PC-3 (cell line): ENCODE results near the gene TMEM174. TPM values are rescaled to one million over a fixed set of nuclear protein-coding genes. Genes with fewer than 3 reads are reported as not detected.

Experiments used
- ATAC-seq: fragments of 200-7000 bp; cut with Tn5 transposase; 2 replicates; pipeline ENCODE4 v1.9.1; 2020; ENCODE audit warnings: mild to moderate bottlenecking, moderate library complexity
- BruUV-seq: library from RNA; stranded (reverse); fragments of 400-500 nt; replicated peaks from 2 replicates; lab custom pipeline; 2021; lab: Mats Ljungman, UMichigan
- CTCF ChIA-PET: fragments of 300-600 bp; sonication (Branson Sonifier 250); formaldehyde crosslinking; loops from one replicate; lab custom pipeline; 2022; ENCODE audit warnings: antibody characterized with exemption; lab: Charles Lee
- POLR2A ChIA-PET: fragments of 300-600 bp; sonication (Branson Sonifier 250); formaldehyde crosslinking; loops from one replicate; lab custom pipeline; 2022; ENCODE audit warnings: antibody characterized with exemption; ENCODE audit not compliant: unreplicated experiment; lab: Charles Lee
- DNase-seq: peaks from one replicate; pipeline ENCODE4 v3.0.0-alpha.2; 2015
- H2AFZ ChIP-seq: fragments of 300-600 bp; sonication (generic); 2 replicates; pipeline ENCODE4 v1.6.0; 2016; ENCODE audit warnings: antibody characterized with exemption, low read length
- H3F3A ChIP-seq: fragments of 300-600 bp; sonication (generic); one replicate; pipeline ENCODE4 v1.6.0; 2017; ENCODE audit warnings: antibody characterized with exemption, low read length, control low read depth, mild to moderate bottlenecking; ENCODE audit not compliant: unreplicated experiment
- H3K27ac ChIP-seq: fragments of 300-600 bp; sonication (generic); 2 replicates; pipeline ENCODE4 v1.5.1; 2016; ENCODE audit warnings: mild to moderate bottlenecking, low read length
- H3K27me3 ChIP-seq: fragments of 300-600 bp; sonication (generic); 2 replicates; pipeline ENCODE4 v1.6.1; 2016; ENCODE audit warnings: low read length, mixed read lengths
- H3K36me3 ChIP-seq: fragments of 300-600 bp; sonication (generic); 2 replicates; pipeline ENCODE4 v1.6.1; 2016; ENCODE audit warnings: low read depth, mixed run types, low read length, mixed read lengths
- H3K4me1 ChIP-seq: fragments of 300-600 bp; sonication (generic); 2 replicates; pipeline ENCODE4 v1.5.1; 2016; ENCODE audit warnings: low read length; ENCODE audit not compliant: insufficient read depth
- H3K4me2 ChIP-seq: fragments of 300-600 bp; sonication (generic); 2 replicates; pipeline ENCODE4 v1.6.0; 2016; ENCODE audit warnings: low read length
- H3K4me3 ChIP-seq: fragments of 300-600 bp; sonication (generic); 2 replicates; pipeline ENCODE4 v1.5.1; 2016; ENCODE audit warnings: mild to moderate bottlenecking, low read length, mixed read lengths
- H3K79me2 ChIP-seq: fragments of 300-600 bp; sonication (generic); 2 replicates; pipeline ENCODE4 v1.6.1; 2017; ENCODE audit warnings: low read length, mixed read lengths
- H3K9ac ChIP-seq: fragments of 300-600 bp; sonication (generic); 2 replicates; pipeline ENCODE4 v1.6.0; 2016; ENCODE audit warnings: mild to moderate bottlenecking, low read length
- H3K9me2 ChIP-seq: fragments of 300-600 bp; sonication (generic); replicated peaks from 2 replicates; pipeline ENCODE4 v1.6.1; 2016; ENCODE audit warnings: mixed run types, low read length, mixed read lengths
- H3K9me3 ChIP-seq: fragments of 300-600 bp; sonication (generic); 2 replicates; pipeline ENCODE4 v1.6.1; 2016; ENCODE audit warnings: low read length, mixed read lengths
- H4K20me1 ChIP-seq: fragments of 300-600 bp; sonication (generic); 2 replicates; pipeline ENCODE4 v1.6.1; 2016; ENCODE audit warnings: low read length, mixed read lengths
- EZH2 ChIP-seq: fragments of 300-600 bp; sonication (generic); IDR thresholded peaks from one replicate; pipeline ENCODE4 v1.6.1; 2017; ENCODE audit warnings: antibody characterized with exemption, mild to moderate bottlenecking, low read length; ENCODE audit not compliant: unreplicated experiment
- EZH2phosphoT487 ChIP-seq: fragments of 300-600 bp; sonication (generic); IDR thresholded peaks from 2 replicates; pipeline ENCODE4 v1.6.1; 2018; ENCODE audit warnings: mild to moderate bottlenecking, antibody characterized with exemption, low read length, borderline replicate concordance
- intact Hi-C: fragments of 100-400 bp; cut with micrococcal nuclease; formaldehyde crosslinking; loops from 2 replicates; pipeline ENCODE4 v1.9.0; 2023
- total RNA-seq: library from RNA; depleted of rRNA; stranded (reverse); fragments of >200 nt; gene quantifications from 2 replicates; pipeline ENCODE4 v1.2.3, GENCODE V29; 2014
- TF ChIP-seq, protein P1 (sequence below): fragments of 300-600 bp; sonication (generic); conservative IDR thresholded peaks from 2 replicates; pipeline ENCODE4 v1.5.1; 2017; ENCODE audit warnings: antibody characterized with exemption, low read depth, mild to moderate bottlenecking, low read length

Gene TMEM174
- total RNA-seq, 1 experiment from 2014 or later = not detected

DNA sequence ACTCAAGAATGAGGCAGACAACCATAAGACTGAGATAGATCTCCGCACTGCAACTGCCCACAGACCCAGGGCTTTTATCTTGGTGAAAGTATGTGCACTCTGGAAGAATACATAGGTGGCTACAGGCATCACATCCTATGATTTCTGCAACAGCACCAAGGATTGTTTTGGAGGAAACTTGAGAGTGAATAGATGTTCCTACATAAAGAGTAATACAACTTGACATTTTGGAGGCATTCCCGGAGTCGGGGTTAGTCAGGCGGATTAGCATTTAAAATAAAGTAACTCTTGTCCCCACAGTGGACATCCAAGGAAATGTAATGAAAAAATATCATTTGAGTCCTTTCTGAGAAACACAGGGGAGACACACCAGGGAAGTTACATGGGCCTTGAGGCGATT is 26.7 kb downstream of the TMEM174 start:
- no peak for TF ChIP-seq EZH2phosphoT487
- TF ChIP-seq EZH2 = no peak
- TF ChIP-seq, protein P1, sequence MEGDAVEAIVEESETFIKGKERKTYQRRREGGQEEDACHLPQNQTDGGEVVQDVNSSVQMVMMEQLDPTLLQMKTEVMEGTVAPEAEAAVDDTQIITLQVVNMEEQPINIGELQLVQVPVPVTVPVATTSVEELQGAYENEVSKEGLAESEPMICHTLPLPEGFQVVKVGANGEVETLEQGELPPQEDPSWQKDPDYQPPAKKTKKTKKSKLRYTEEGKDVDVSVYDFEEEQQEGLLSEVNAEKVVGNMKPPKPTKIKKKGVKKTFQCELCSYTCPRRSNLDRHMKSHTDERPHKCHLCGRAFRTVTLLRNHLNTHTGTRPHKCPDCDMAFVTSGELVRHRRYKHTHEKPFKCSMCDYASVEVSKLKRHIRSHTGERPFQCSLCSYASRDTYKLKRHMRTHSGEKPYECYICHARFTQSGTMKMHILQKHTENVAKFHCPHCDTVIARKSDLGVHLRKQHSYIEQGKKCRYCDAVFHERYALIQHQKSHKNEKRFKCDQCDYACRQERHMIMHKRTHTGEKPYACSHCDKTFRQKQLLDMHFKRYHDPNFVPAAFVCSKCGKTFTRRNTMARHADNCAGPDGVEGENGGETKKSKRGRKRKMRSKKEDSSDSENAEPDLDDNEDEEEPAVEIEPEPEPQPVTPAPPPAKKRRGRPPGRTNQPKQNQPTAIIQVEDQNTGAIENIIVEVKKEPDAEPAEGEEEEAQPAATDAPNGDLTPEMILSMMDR = no peak
- H4K20me1 ChIP-seq = no peaks in the 10 kb centered on the region
- 0 out of 2 replicates have a peak, but pooled peaks cover 3% of the 10 kb centered on the region for H3K4me1 ChIP-seq
- CTCF ChIA-PET = no interaction called here
- no peaks in the 10 kb centered on the region for H3F3A ChIP-seq
- BruUV-seq = no TSS peak
- H3K79me2 ChIP-seq = no peaks in the 10 kb centered on the region
- no peak overlapping the region for H3K27ac ChIP-seq
- POLR2A ChIA-PET = no interaction called here
- H3K9me2 ChIP-seq = no peaks in the 10 kb centered on the region
- intact Hi-C loops = loop anchor here (5.0 kb wide), 1 partner anchor 277 kb away; no protein-coding TSS in a partner anchor
- DNase-seq = no peak
- no peak overlapping the region for H3K9ac ChIP-seq
- ATAC-seq = no peak
- H2AFZ ChIP-seq = no peak overlapping the region
- H3K9me3 ChIP-seq = no peaks in the 10 kb centered on the region
- no peaks in the 10 kb centered on the region for H3K36me3 ChIP-seq
- H3K4me3 ChIP-seq = no peak overlapping the region
- no peaks in the 10 kb centered on the region for H3K27me3 ChIP-seq
- no peak overlapping the region for H3K4me2 ChIP-seq

DNA sequence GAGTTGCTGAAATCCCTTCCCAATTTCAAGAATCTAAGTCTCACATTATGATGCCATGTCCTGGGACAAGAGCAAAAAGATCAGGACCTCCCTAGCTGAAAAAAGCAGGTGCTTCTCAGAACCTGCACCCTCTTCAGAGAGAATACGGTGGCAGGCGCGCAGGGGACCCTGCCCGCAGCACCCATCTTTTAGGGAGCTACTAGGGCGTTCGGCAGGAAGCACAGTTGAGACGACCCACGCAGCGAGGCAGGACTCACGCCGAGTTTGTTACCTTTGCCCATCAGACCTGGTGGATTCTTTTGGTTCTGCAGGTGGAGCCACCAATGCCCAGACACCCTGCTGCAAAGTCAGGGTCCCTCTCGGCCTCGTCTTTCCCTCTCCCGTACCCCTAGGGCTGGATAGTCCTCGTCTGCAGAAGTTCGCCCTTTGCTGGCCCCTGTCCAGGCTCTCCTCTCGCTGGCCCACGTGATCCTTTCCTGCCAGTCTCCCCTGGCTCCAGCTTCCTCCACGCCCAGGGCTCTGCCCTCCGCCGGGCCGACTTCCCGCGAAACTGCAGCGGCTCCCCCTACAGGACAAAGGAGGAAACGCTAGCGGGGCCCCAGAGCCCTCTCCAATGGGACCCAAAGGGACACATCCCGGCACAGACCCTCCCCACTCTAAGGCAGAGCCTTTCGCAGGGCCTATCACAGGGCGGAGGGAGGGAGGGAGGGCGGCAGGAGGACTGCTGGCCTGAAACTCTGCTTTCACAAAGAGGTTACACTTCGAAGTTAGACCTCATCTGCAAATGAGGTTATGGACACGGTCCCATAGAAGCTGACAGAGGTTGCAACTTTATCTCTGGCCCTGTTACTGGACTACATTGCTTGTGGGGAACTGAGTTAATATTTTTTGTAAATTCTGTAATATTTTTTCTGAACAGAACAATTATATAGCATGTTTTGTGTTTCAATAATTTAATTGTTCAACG is 28.8 kb downstream of the TMEM174 start:
- DNase-seq (peak; percentile 85), ATAC-seq (peak; percentile 99)
- Histone ChIP-seq H3K4me2 (peak overlapping the region; percentile 72), H2AFZ (peak overlapping the region; percentile 69), H3K9me3 (no peaks in the 10 kb centered on the region), H3K36me3 (no peaks in the 10 kb centered on the region), H3K9ac (no peak overlapping the region), H3K79me2 (no peaks in the 10 kb centered on the region), H4K20me1 (no peaks in the 10 kb centered on the region), H3K27ac (no peak overlapping the region), H3K27me3 (no peaks in the 10 kb centered on the region), H3K9me2 (no peaks in the 10 kb centered on the region), H3F3A (no peaks in the 10 kb centered on the region), H3K4me3 (peak overlapping the region; percentile 45; the same call in 1 of the 2 replicates), H3K4me1 (0 out of 2 replicates have a peak, but pooled peaks cover 3% of the 10 kb centered on the region)
- TF ChIP-seq EZH2phosphoT487 = no peak
- TF ChIP-seq, protein P1 = peak; percentile 79
- ChIA-PET POLR2A (interaction anchor here (0.5 kb wide), 1 partner anchor 346 kb away, joined by 3 read pairs; no protein-coding TSS in a partner anchor), CTCF (interaction anchor here (0.6 to 1.7 kb wide), 6 partner anchors 15 to 258 kb away, joined by 3 to 11 read pairs (median 6); no protein-coding TSS in a partner anchor)
- BruUV-seq = no TSS peak
- intact Hi-C loops = loop anchor here (1.0 to 5.0 kb wide), 2 partner anchors 119 to 280 kb away; no protein-coding TSS in a partner anchor
